HG03469 (cell line): Measurements from ENCODE around the gene ADPRS.

Source experiments
- ATAC-seq: cut with Tn5 transposase; IDR thresholded peaks from one replicate; pipeline ENCODE4 v1.9.1; 2021; ENCODE audit warnings: mild to moderate bottlenecking, moderate library complexity, moderate number of reproducible peaks; ENCODE audit not compliant: unreplicated experiment

Gene ADPRS

GRCh38 chr1:36128126-36128904 is 39.6 kb downstream of the ADPRS start:
- no peak for ATAC-seq

- ATAC-seq, result no peak
Measured at GRCh38 chr1:36128905-36129206, 40.2 kb downstream of the ADPRS start.

GRCh38 chr1:36132029-36132428 is 43.3 kb downstream of the ADPRS start:
- ATAC-seq, result no peak

- no peak for ATAC-seq
Measured at GRCh38 chr1:36133484-36133883, 44.8 kb downstream of the ADPRS start.

GRCh38 chr1:36134031-36134430 is 45.3 kb downstream of the ADPRS start:
- ATAC-seq, result no peak

GRCh38 chr1:36134505-36135329 is 46.0 kb downstream of the ADPRS start:
- no peak for ATAC-seq

- ATAC-seq, result no peak
Measured at GRCh38 chr1:36135330-36135667, 46.6 kb downstream of the ADPRS start.

- ATAC-seq, result no peak
Measured at GRCh38 chr1:36135796-36136195, 47.1 kb downstream of the ADPRS start.

GRCh38 chr1:36136535-36136934 is 47.8 kb downstream of the ADPRS start:
- no peak for ATAC-seq

GRCh38 chr1:36137226-36137625 is 48.5 kb downstream of the ADPRS start:
- no peak for ATAC-seq

- no peak for ATAC-seq
Measured at GRCh38 chr1:36137776-36138175, 49.1 kb downstream of the ADPRS start.

GRCh38 chr1:36139521-36139920 is 50.8 kb downstream of the ADPRS start:
- no peak for ATAC-seq

- ATAC-seq, result no peak
Measured at GRCh38 chr1:36142121-36142520, 53.4 kb downstream of the ADPRS start.

- ATAC-seq, result no peak
Measured at GRCh38 chr1:36143424-36143823, 54.7 kb downstream of the ADPRS start.
